MCF 10A (cell line): ENCODE data around the gene SDK1. TPM values are rescaled to one million over a fixed set of nuclear protein-coding genes. Genes with fewer than 3 reads are reported as not detected.

ENCODE experiments used
- BruUV-seq: library from RNA; stranded (reverse); fragments of 400-500 nt; replicated peaks from 2 replicates; lab custom pipeline; 2021; lab: Mats Ljungman, UMichigan
- CTCF ChIA-PET: fragments of 300-600 bp; sonication (Branson Sonifier 250); formaldehyde crosslinking; extraction: SDS; loops from one replicate; lab custom pipeline; 2021; ENCODE audit warnings: antibody characterized with exemption, inconsistent platforms; lab: Yijun Ruan, JAX
- POLR2A ChIA-PET: fragments of 300-600, 350-650 bp; sonication (Branson Sonifier 250); formaldehyde crosslinking; extraction: SDS; loops from one replicate; lab custom pipeline; 2020; ENCODE audit warnings: antibody characterized with exemption, inconsistent platforms; lab: Yijun Ruan, JAX
- DNase-seq: peaks from one replicate; pipeline ENCODE4 v3.0.0-alpha.2; 2018; ENCODE audit not compliant: unreplicated experiment
- H3K27ac Mint-ChIP-seq: one replicate; pipeline ENCODE4 v1.8.0; 2022; ENCODE audit warnings: mild to moderate bottlenecking, low read depth, mixed read lengths; ENCODE audit not compliant: unreplicated experiment
- H3K27me3 Mint-ChIP-seq: one replicate; pipeline ENCODE4 v1.8.0; 2022; ENCODE audit warnings: mixed read lengths; ENCODE audit not compliant: insufficient read depth, unreplicated experiment
- H3K36me3 Mint-ChIP-seq: one replicate; pipeline ENCODE4 v1.8.0; 2022; ENCODE audit warnings: mild to moderate bottlenecking, moderate library complexity, mixed read lengths; ENCODE audit not compliant: insufficient read depth, unreplicated experiment
- H3K4me1 Mint-ChIP-seq: one replicate; pipeline ENCODE4 v1.8.0; 2022; ENCODE audit warnings: mixed read lengths; ENCODE audit not compliant: insufficient read depth, unreplicated experiment
- H3K4me3 Mint-ChIP-seq: one replicate; pipeline ENCODE4 v1.8.0; 2022; ENCODE audit warnings: mild to moderate bottlenecking, moderate library complexity, mixed read lengths; ENCODE audit not compliant: unreplicated experiment
- H3K9me3 Mint-ChIP-seq: one replicate; pipeline ENCODE4 v1.8.0; 2022; ENCODE audit warnings: mixed read lengths; ENCODE audit not compliant: unreplicated experiment
- intact Hi-C: fragments of 100-400 bp; cut with micrococcal nuclease; formaldehyde crosslinking; loops from 2 replicates; pipeline ENCODE4 v1.14.1; 2022
- total RNA-seq: library from RNA; stranded (reverse); gene quantifications from 2 replicates; pipeline ENCODE4 v1.2.3, GENCODE V29; 2022
- TF ChIP-seq, protein P1 (sequence below): fragments of 200-600 bp; IDR thresholded peaks from one replicate; pipeline ENCODE4 v1.8.0; 2022; ENCODE audit warnings: antibody characterized with exemption, mild to moderate bottlenecking; ENCODE audit not compliant: unreplicated experiment

SDK1 gene
- total RNA-seq, 1 experiment from 2014 or later, result 3.3 TPM

GRCh38 chr7:4218481-4218880, 917.4 kb downstream of the SDK1 start:
- POLR2A ChIA-PET, result no interaction called here
- Mint-ChIP-seq H3K27ac (no peak overlapping the region), H3K4me1 (no peaks in the 10 kb centered on the region), H3K27me3 (no peaks in the 10 kb centered on the region), H3K9me3 (no peaks in the 10 kb centered on the region), H3K4me3 (no peak overlapping the region), H3K36me3 (no peaks in the 10 kb centered on the region)
- no peak for DNase-seq
- TF ChIP-seq, protein P1, sequence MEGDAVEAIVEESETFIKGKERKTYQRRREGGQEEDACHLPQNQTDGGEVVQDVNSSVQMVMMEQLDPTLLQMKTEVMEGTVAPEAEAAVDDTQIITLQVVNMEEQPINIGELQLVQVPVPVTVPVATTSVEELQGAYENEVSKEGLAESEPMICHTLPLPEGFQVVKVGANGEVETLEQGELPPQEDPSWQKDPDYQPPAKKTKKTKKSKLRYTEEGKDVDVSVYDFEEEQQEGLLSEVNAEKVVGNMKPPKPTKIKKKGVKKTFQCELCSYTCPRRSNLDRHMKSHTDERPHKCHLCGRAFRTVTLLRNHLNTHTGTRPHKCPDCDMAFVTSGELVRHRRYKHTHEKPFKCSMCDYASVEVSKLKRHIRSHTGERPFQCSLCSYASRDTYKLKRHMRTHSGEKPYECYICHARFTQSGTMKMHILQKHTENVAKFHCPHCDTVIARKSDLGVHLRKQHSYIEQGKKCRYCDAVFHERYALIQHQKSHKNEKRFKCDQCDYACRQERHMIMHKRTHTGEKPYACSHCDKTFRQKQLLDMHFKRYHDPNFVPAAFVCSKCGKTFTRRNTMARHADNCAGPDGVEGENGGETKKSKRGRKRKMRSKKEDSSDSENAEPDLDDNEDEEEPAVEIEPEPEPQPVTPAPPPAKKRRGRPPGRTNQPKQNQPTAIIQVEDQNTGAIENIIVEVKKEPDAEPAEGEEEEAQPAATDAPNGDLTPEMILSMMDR, result no peak
- CTCF ChIA-PET, result interaction anchor here (1.1 kb wide), 1 partner anchor 9 kb away, joined by 4 read pairs; no protein-coding TSS in a partner anchor
- no TSS peak for BruUV-seq
- intact Hi-C loops, result no loop called here

DNA sequence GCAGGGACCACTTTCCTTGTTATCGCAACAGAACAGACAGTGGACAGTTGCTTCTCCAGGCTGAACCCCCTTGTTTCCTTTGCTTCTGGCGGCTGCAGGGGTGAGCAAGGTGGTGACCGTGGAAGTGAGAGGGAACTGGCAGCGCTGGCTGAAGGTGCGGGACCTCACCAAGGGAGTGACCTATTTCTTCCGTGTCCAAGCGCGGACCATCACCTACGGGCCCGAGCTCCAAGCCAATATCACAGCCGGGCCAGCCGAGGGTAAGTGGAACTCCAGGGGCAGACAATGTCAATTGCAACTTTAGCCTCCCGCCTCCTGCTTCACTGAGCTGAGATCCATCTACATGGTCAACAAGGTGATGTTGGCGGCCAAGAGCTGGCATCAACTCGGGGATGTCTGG, 919.0 kb downstream of the SDK1 start:
- DNase-seq, result no peak
- Mint-ChIP-seq H3K9me3 (no peaks in the 10 kb centered on the region), H3K27ac (no peak overlapping the region), H3K36me3 (no peaks in the 10 kb centered on the region), H3K4me1 (no peaks in the 10 kb centered on the region), H3K27me3 (no peaks in the 10 kb centered on the region), H3K4me3 (no peak overlapping the region)
- CTCF ChIA-PET, result no interaction called here
- TF ChIP-seq, protein P1, result no peak
- intact Hi-C loops, result no loop called here
- BruUV-seq, result no TSS peak
- POLR2A ChIA-PET, result no interaction called here

DNA sequence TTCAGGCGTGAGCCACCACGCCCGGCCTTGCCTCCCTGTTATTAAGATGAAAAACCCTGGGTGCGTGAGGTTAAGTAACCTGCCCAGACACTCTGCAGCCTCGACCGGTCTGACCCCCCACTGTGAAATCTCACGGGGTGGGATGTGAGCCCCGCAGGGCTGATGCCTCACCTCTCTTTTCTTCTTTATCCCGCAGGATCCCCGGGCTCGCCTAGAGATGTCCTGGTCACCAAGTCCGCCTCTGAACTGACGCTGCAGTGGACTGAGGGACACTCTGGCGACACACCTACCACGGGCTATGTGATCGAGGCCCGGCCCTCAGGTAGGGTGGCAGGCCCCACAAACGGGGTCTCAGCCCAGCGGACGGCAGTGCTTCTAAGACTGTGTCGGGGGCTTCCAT, 920.0 kb downstream of the SDK1 start:
- Mint-ChIP-seq H3K27me3 (no peaks in the 10 kb centered on the region), H3K4me1 (no peaks in the 10 kb centered on the region), H3K4me3 (no peak overlapping the region), H3K27ac (no peak overlapping the region), H3K9me3 (no peaks in the 10 kb centered on the region), H3K36me3 (no peaks in the 10 kb centered on the region)
- intact Hi-C loops, result no loop called here
- DNase-seq, result no peak
- ChIA-PET CTCF (interaction anchor here (0.6 kb wide), 1 partner anchor 161 kb away, joined by 3 read pairs; no protein-coding TSS in a partner anchor), POLR2A (no interaction called here)
- TF ChIP-seq, protein P1, result no peak
- no TSS peak for BruUV-seq

DNA sequence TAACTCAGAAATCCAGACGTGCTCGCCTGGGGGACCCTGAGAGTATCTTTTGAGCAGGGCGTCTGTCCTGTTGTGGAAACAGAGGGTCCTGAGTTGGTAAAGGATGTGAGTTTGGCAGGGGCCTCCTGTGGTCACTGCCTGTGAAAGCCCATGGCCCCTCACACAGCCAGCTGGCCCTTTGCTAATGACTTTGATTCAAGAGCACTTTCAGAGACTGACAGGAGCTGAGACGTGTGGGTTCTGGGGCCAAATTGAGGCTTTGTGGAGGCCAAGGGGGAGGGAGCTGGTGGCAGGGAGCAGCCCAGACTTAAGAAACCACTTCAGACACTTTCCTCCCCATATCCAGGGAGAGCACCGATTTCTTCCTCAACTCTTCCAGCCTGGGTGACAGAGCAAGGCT, 921.6 kb downstream of the SDK1 start:
- Mint-ChIP-seq H3K36me3 (no peaks in the 10 kb centered on the region), H3K27me3 (no peaks in the 10 kb centered on the region), H3K9me3 (no peaks in the 10 kb centered on the region), H3K4me3 (no peak overlapping the region), H3K27ac (no peak overlapping the region), H3K4me1 (no peaks in the 10 kb centered on the region)
- TF ChIP-seq, protein P1, result no peak
- ChIA-PET CTCF (no interaction called here), POLR2A (no interaction called here)
- BruUV-seq, result no TSS peak
- DNase-seq, result no peak
- intact Hi-C loops, result no loop called here
